Measurements from ENCODE around the gene ZEB1. TPM values are rescaled to one million over a fixed set of nuclear protein-coding genes. Genes with fewer than 3 reads are reported as not detected.

Gene ZEB1
- total and polyA plus RNA-seq, 9 of the 15 experiments (the other 6 are each of a cell fraction or from before 2014, with no cell fraction given) = 2.1 to 8.4 (median 4.9) TPM

DNA sequence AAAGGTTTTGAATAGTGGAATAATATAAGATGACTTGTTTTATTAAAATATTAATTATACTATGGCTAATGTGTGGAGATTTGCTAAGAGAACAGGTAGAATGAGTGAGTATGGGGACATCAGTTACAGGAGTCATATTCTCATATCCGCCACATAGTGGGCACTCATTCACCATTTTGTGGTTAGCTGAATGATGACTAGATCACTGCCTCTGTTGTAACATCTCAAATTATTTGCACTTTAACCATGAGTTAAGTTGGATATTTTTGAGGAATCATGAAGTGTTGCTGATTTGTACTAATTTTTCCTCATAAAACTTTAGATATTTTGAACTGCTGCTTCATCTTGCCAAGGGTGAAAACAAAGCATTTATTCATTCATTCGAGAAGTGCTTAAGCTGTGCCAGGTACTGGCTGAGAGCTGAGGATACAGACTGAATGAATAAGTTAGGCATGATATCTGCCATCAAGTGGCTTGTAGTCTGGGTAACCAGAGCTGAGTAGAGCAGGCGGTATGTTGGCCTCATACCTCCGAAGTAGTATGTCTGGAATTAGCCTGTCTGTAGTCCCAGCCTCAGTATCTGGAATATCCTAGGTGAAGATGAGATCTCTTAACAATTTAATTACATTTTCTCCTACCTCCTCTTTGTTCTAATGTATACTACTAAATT is 100.5 kb downstream of the ZEB1 start (continued):
- TF ChIP-seq CBFB (CRISPR knock-in tag; IDR thresholded peaks at IDR 0.05) (no peak), MECOM (CRISPR knock-in tag; IDR thresholded peaks at IDR 0.05) (no peak), NCOR1 (IDR thresholded peaks at IDR 0.05) (no peak)

DNA sequence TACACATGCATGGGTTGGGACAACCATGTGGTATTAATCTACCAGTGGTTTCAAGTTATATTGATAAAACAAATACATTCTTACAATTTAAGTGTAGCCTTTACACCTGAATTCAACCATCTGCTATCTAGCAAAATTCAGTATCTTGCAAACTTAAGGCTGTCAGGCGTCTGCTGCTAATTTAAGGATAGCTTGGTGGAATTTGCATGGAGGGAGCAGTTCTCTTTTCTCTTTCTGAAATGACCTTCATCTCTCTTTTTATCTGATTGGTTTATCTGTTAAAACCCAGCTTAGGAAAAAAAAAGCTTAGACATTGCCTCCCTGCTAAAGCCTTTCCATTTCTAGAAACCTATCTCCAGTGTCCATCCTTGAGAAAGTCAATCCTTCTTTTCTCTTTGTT is 102.3 kb downstream of the ZEB1 start:
- Histone ChIP-seq H3K9ac (ENCODE audit: insufficient read depth in 1 of 2, low read depth in 2 of 2, low read length in 2 of 2) (no peak overlapping the region), H3K4me3 (no peak overlapping the region), H3K36me3 (ENCODE audit: control insufficient read depth, insufficient read depth, low read length) (no peaks in the 10 kb centered on the region), H3K4me2 (ENCODE audit: insufficient read depth, low read length) (no peak overlapping the region), H3K4me1 (replicated peaks in 1 of 2; ENCODE audit: control insufficient read depth in 2 of 2, insufficient read depth in 2 of 2, low read length in 2 of 2) (no peaks in the 10 kb centered on the region), H3K79me2 (ENCODE audit: control insufficient read depth, insufficient read depth, low read length) (no peaks in the 10 kb centered on the region), H3K27me3 (ENCODE audit: control insufficient read depth in 2 of 2, insufficient read depth in 2 of 2, low read length in 2 of 2) (no peaks in the 10 kb centered on the region), H3K27ac (ENCODE audit: extremely low read depth, low read depth, low read length) (no peak overlapping the region), H4K20me1 (replicated peaks; ENCODE audit: control insufficient read depth, insufficient read depth, low read length) (no peaks in the 10 kb centered on the region), H3K9me1 (ENCODE audit: control insufficient read depth, insufficient read depth, low read length) (no peaks in the 10 kb centered on the region), H3K9me3 (replicated peaks; ENCODE audit: control insufficient read depth, insufficient read depth, low read depth, low read length) (no peaks in the 10 kb centered on the region), H2AFZ (ENCODE audit: low read depth, low read length) (no peak overlapping the region)
- 8% methylated on average over 1 of the region's 1 CpG for WGBS (ENCODE audit: insufficient coverage, low coverage, missing lambda C conversion rate)
- DNase-seq (ENCODE audit: extremely low read depth in 1 of 4, low spot score in 3 of 4) = no peak
- BruUV-seq (replicated peaks) = no TSS peak
- TF ChIP-seq MCM7 (IDR thresholded peaks at IDR 0.05) (no peak), CBX3 (IDR thresholded peaks at IDR 0.05; ENCODE audit: borderline replicate concordance in 1 of 2, low read length in 2 of 2) (no peak), ZNF274 (IDR thresholded peaks at IDR 0.05; ENCODE audit: borderline replicate concordance, low read depth, low read length) (no peak), CEBPG (CRISPR knock-in tag; IDR thresholded peaks at IDR 0.05) (no peak), CEBPG (tag; conservative IDR thresholded peaks at IDR 0.05 in 1 of 2, IDR thresholded peaks at IDR 0.05 in 1 of 2) (no peak), MED1 (CRISPR knock-in tag; IDR thresholded peaks at IDR 0.05; ENCODE audit: borderline replicate concordance) (no peak), TRIM28 (IDR thresholded peaks at IDR 0.05) (no peak), ZNF551 (CRISPR knock-in tag; IDR thresholded peaks at IDR 0.05) (no peak), ADNP (tag; IDR thresholded peaks at IDR 0.05) (no peak), MTA1 (IDR thresholded peaks at IDR 0.05; ENCODE audit: borderline replicate concordance) (no peak), IRF2 (CRISPR knock-in tag; IDR thresholded peaks at IDR 0.05) (no peak), NR2C2 (CRISPR knock-in tag; IDR thresholded peaks at IDR 0.05) (no peak), NR2C2 (tag; IDR thresholded peaks at IDR 0.05) (no peak)
- TF ChIP-seq, protein P1, sequence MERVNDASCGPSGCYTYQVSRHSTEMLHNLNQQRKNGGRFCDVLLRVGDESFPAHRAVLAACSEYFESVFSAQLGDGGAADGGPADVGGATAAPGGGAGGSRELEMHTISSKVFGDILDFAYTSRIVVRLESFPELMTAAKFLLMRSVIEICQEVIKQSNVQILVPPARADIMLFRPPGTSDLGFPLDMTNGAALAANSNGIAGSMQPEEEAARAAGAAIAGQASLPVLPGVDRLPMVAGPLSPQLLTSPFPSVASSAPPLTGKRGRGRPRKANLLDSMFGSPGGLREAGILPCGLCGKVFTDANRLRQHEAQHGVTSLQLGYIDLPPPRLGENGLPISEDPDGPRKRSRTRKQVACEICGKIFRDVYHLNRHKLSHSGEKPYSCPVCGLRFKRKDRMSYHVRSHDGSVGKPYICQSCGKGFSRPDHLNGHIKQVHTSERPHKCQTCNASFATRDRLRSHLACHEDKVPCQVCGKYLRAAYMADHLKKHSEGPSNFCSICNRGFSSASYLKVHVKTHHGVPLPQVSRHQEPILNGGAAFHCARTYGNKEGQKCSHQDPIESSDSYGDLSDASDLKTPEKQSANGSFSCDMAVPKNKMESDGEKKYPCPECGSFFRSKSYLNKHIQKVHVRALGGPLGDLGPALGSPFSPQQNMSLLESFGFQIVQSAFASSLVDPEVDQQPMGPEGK (CRISPR knock-in tag; IDR thresholded peaks at IDR 0.05; ENCODE audit: borderline replicate concordance) = no peak
- no peak for ATAC-seq
- in situ Hi-C loops (cut with MboI) = no loop called here
- FAIRE-seq = no peak
- intact Hi-C loops (cut with micrococcal nuclease) = no loop called here
- ChIA-PET POLR2A (no interaction called here), CTCF (ENCODE audit: low intra/inter-chr PET ratio) (no interaction called here)
